OCI-LY1 (cell line): Measurements from ENCODE around the gene CTNND2.

Experiments
- EZH2 ChIP-seq: fragments of 200-600 bp; sonication (generic), shearing (Covaris generic); IDR thresholded peaks from 2 replicates; pipeline ENCODE4 v1.8.0; 2017; ENCODE audit warnings: borderline replicate concordance, mixed run types, mild to moderate bottlenecking, antibody characterized with exemption, low read length, moderate library complexity, mixed read lengths
- TF ChIP-seq, protein P1 (sequence below): fragments of 200-600 bp; sonication (generic), shearing (Covaris generic); IDR thresholded peaks from 2 replicates; pipeline ENCODE4 v1.5.1; 2017; ENCODE audit warnings: mild to moderate bottlenecking, antibody characterized with exemption, low read length, moderate library complexity, mixed read lengths

DNA sequence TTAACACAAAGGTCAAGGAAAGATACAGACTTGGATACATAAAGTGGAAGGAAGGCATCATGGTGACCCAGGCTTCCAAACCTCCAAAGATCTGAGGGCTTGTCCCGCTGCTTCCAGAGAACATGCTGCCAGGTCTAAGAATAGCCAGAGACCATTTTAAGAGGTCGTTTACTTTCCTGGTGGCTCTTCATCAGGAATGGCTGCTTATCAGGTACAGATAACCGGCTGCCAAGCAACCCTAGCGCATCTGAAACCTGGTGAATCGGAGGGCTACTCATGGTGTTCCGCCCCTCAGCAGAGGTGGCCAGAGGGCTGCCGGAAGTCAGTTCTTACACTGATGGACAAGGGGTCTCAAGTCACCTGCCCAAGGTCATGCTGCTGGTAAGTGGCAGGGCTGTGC is 892.0 kb downstream of the CTNND2 start:
- TF ChIP-seq, protein P1, sequence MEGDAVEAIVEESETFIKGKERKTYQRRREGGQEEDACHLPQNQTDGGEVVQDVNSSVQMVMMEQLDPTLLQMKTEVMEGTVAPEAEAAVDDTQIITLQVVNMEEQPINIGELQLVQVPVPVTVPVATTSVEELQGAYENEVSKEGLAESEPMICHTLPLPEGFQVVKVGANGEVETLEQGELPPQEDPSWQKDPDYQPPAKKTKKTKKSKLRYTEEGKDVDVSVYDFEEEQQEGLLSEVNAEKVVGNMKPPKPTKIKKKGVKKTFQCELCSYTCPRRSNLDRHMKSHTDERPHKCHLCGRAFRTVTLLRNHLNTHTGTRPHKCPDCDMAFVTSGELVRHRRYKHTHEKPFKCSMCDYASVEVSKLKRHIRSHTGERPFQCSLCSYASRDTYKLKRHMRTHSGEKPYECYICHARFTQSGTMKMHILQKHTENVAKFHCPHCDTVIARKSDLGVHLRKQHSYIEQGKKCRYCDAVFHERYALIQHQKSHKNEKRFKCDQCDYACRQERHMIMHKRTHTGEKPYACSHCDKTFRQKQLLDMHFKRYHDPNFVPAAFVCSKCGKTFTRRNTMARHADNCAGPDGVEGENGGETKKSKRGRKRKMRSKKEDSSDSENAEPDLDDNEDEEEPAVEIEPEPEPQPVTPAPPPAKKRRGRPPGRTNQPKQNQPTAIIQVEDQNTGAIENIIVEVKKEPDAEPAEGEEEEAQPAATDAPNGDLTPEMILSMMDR: no peak
- TF ChIP-seq EZH2: no peak
